ENCODE measurements around the gene LTO1.

The LTO1 gene

DNA sequence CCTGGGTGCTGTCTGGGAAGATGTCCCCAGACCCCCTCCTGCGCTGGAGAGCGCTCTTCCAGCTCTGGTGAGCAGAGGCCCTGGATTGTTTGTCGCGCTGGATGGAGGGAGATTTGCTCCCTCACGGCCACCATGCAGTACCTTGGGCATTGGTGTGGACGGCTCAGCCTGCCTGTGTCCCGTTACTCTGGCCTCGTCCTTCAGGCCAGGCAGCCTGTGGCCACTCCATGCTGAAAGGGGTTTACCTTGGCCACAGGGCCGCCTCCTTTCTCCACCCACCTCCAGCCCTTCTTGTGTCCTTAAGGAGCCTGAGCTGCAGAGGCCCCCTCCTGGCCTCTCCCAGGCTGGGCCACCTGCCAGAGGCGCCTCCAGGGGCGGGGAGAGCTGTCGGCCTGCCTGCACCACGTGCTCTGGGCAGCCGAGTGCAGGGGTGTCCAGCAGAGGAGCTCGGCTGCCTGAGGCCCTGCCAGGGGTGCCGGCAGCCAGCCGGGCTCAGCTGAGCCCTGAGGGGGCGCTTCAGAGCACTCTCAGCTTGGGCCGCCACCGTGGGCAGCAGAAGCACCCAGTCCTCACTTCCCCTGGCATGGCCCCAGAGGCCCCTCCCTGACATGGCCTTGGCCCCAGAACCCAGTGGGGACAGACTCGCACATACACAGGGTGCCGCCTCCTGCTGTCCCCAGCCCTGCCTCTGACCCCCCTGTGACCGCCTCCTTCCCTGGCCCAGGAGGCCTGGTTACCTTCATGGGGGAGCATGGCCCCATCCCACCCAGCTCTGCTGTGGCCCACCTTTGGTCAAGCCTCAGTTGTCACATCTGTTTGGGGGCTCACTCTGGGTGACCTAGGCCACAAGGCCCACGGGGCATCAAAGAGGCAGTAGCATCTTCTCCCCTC is 30.8 kb downstream of the LTO1 start:
- no peak for DNase-seq

DNA sequence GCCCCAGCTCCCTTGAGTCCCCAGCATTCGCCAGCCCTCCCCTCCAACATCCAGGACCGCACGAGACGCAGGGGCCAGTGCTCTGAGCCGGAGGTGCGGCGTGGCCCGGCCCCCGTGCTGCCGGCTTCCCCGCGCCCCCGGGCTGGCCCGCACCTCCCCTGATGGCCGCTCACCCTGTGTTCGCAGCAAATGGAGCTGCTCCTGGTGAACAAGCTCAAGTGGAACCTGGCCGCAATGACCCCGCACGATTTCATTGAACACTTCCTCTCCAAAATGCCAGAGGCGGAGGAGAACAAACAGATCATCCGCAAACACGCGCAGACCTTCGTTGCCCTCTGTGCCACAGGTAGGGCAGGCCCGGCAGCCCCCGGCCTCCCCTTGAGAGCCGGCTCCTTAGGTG is 31.5 kb downstream of the LTO1 start:
- no peak for DNase-seq

- DNase-seq = no peak
Measured at GRCh38 chr11:69642913-69643632, 32.1 kb downstream of the LTO1 start.

DNA sequence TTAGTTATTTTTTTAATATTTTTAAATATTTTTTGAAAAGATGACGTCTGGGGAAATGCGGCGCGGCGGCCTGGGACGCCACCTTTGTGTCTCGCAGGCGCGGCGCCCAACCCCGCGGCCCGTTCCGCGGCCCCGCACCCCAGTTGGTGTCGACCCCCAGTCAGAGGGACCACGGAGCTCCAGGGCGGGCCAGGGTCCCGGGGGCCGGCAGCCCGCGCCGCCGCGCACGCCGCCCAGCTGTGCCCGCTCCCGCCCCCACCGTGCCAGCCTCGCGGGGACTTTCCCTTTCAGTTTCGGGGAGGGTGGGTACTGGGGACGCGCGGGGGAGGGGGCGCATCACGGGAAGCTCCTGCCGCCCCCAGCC is 32.6 kb downstream of the LTO1 start:
- no peak for DNase-seq

- no peak for DNase-seq
Measured at GRCh38 chr11:69641681-69642548, 33.2 kb downstream of the LTO1 start.

GRCh38 chr11:69640995-69641581 is 34.1 kb downstream of the LTO1 start, which contains the start of gene CCND1:
CCND1 (plus strand) TSS chr11:69641156; CDS start chr11:69641314, 158 bp downstream.
- no peak for DNase-seq

DNA sequence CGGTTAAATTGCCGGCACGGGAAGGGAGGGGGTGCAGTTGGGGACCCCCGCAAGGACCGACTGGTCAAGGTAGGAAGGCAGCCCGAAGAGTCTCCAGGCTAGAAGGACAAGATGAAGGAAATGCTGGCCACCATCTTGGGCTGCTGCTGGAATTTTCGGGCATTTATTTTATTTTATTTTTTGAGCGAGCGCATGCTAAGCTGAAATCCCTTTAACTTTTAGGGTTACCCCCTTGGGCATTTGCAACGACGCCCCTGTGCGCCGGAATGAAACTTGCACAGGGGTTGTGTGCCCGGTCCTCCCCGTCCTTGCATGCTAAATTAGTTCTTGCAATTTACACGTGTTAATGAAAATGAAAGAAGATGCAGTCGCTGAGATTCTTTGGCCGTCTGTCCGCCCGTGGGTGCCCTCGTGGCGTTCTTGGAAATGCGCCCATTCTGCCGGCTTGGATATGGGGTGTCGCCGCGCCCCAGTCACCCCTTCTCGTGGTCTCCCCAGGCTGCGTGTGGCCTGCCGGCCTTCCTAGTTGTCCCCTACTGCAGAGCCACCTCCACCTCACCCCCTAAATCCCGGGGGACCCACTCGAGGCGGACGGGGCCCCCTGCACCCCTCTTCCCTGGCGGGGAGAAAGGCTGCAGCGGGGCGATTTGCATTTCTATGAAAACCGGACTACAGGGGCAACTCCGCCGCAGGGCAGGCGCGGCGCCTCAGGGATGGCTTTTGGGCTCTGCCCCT is 34.7 kb downstream of the LTO1 start:
- DNase-seq = no peak

DNA sequence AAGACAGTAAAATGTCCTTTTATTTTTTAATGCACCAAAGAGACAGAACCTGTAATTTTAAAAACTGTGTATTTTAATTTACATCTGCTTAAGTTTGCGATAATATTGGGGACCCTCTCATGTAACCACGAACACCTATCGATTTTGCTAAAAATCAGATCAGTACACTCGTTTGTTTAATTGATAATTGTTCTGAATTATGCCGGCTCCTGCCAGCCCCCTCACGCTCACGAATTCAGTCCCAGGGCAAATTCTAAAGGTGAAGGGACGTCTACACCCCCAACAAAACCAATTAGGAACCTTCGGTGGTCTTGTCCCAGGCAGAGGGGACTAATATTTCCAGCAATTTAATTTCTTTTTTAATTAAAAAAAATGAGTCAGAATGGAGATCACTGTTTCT is 35.3 kb downstream of the LTO1 start:
- DNase-seq = no peak

DNA sequence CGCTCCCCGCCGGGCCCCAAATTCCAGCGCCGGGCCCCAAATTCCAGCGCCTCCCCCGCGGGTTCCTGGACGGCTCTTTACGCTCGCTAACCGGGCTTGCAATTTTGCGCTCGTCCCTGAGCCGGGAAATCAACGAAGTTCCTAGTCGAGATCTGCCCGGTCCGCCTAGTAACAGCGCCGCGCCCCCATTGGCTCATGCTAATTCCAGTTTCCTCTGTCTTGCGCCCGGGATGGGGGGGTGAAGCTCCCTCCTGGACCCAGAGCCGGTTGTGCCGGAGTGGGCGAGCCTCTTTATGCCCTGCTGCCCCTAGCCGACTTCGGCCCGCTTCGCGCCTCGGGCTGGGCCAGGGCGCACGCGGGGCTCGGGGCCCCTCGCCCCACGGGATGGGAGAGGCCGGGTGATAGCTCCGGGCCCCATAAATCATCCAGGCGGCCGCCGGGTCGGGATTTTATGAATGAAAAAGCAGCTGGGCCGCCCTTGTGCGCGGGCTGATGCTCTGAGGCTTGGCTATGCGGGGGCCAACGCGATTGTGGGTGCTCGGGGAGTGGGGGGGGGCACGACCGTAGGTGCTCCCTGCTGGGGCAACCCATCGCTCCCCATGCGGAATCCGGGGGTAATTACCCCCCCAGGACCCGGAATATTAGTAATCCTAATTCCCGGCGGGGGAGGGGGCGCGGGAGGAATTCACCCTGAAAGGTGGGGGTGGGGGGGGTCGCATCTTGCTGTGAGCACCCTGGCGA is 36.0 kb downstream of the LTO1 start:
- peak; percentile 24 for DNase-seq

DNA sequence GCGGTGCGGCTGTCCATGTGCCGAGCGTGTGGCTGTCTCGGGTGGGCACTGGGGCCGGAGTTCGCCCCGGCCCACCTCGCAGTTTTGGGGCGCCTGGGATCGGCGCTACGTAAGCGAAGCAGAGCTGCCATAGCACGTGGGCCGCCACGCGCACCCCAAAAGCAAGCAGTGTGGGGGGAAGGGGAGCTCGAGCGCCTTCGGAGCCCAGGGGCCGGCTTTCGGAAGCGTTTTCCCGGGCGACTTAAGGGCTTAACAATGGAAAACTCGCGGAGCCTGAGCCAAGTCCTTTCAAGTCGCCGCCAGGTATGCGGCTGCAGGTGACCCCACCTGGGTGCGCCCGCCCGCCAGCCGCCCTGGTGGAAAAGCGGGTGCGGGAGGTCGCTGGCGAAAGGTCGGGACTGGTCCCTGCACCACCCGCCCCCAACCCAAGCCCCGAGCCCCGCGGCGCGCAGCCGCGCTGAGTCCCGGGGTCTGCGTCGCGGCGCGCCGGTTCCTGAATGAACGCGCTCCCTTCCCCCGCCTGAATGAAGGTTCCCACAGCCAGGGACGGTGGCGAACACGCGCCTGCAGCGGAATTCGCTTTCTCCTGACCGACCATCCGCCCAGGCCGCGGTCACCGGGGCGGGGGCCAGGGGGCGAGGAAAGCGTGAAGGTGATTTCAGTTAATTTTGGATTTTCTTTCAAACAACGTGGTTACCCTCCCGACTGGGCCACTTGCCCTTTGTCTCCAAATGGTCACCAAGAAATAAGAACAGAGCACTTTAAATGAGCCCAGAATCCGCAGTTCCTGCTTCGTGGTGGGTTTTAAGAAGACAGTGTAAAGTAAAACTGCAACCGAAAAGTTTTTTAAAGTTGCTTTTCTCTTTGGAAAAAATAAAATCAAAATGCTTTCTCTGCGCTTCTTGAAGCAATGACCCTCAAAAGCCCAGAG is 36.9 kb downstream of the LTO1 start:
- DNase-seq = no peak

GRCh38 chr11:69637198-69637940 is 37.8 kb downstream of the LTO1 start:
- DNase-seq = no peak

DNA sequence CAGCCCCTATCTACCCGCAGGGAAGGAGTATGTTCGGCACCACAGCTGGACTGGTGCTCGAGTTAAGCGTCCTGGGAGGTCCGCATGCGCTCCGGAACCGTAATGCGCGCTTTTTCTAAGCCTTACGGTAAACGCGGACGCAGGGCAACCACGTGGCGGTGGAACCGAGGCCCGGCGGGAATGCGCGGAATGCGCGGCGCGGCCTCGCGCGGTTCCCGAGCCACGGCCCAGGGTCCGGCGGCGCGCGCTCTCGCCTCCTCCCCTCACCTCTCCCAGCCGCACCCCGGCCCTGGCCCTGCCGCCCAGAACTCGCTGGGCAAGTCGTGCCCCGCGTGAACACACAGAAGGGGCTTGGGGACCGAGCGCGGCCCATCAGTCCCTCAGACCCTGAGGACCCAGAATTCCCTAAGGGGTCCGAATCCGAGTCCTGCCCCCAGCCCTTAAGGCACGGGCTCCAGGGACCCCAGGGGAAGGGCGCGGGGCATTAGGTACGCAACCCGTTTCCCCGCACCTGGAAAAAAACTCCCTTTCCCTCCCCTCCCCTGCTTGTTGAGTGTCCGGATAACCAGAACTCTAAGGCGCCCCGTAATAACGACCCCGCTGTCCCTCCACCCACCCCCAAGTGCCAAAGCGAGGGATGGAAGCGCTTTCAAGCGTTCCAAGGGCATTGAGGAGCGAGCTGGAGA is 38.5 kb downstream of the LTO1 start:
- no peak for DNase-seq

DNA sequence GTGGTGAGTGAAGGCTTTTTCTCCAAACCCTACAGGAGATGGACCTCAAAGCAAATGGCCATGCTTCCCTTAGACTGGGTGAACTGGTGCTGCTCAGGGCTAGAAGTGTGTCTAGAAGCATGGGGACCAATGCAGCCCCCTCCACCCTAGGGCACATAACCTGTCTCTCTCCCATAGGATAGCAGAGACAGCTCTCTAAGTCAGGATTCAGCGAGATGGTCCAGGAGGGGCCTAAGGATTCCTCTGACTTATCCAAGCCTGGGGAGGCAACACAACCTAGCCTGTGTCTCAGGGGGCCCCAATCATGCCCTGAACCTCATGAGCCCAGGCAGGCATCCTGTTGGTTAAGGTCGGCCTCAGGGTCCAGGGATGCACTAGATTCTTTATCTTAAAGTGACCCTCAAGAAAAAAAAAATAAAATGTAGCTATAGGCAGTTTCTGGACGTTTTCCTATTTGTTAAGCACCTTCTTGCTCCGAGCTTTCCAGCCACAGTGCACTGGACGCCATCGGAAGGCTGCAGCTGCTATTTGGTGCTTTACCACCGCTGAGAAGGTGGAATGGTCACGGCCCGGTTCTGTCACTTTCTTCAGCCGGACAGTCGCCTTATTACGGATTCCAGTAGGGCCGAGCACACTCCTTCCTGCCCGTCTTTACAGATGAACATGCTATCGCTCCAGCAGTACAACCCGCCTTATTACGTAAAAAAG is 39.2 kb downstream of the LTO1 start:
- DNase-seq = no peak

DNA sequence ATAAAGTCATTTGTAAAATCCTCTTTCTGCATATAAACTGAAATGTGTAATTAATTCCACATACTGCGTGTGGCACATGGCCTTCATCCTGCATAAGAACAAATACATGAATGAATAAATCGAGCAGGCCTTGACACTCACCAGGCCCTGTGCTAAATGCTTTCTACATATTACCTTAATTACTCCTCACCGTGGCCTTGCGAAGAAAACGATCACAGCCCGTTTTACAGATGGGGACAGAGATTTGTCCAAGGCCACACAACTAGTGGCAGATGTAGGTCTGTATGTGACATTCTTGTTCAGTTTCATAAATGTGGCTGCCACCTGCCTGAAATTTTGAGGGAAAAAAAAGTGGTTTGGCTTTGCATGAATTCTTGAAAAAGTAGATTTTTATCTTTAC is 40.0 kb downstream of the LTO1 start:
- DNase-seq = no peak

DNA sequence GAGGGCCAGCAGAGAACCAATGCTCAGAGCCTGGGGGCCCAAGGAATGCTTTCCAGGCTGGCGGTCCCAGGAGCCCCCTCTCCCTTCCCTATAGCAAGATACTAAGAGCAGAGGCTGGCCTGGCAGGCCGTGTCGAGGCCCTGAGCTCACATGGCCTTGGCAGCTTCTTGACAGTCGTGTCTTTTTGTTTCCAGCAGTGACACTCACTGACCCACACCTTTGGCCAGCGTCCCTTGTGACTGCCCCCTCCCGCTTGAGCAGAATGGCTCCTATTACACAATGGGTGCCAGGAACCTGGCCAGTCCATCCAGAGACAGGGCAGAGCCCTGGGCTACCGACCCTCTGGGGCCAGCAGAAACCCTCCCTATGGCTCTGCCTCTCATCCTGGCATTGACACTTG is 40.6 kb downstream of the LTO1 start:
- no peak for DNase-seq

GRCh38 chr11:69634069-69634468 is 41.1 kb downstream of the LTO1 start:
- DNase-seq = no peak

DNA sequence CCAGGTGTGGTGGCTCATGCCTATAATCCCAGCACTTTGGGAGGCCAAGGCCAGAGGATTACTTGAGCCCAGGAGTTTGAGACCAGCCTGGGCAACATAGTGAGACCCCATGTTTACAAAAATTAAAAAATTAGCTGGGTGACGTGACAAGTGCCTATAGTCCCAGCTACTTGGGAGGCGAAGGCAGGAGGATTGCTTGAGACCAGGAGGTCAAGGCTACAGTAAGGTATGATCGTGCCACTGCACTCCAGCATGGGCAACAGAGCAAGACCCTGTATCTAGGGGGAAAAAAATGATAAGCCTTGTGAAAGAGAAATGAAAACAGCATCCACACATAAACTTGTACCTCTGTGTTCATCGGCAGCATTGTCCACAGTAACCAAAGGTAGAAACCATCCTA is 42.3 kb downstream of the LTO1 start:
- no peak for DNase-seq

DNA sequence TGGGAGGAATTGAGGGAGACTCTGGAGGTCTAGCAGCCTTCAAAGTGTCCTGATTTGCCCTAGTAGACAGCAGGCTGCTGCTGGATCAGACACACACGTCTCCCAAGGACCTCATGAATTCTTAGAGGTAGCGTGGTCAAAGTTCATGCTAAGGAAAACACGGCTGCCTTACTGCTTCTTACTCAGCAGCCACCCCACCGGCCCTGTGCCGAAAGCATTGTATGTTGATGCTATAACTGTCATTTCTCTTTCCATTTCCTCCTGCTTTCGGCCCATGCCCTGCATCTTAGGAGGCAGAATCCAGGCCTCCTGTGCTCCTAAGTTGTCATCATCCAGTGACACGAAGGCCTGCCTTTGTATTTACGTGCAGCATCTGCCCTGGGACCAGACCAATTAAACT is 44.7 kb downstream of the LTO1 start:
- no peak for DNase-seq

Data from NCI-H1694 (cell line).